B cell (primary cell): ENCODE data around the gene SNX24. TPM values are rescaled to one million over a fixed set of nuclear protein-coding genes. Genes with fewer than 3 reads are reported as not detected.

Source experiments
- ATAC-seq: fragments of 200-7000 bp; cut with Tn5 transposase; one replicate; pipeline ENCODE4 v1.10.0; 2021; ENCODE audit warnings: low read depth, mild to moderate bottlenecking, moderate number of reproducible peaks, moderate library complexity
- CTCF ChIA-PET: fragments of 350-600 bp; sonication (Branson Sonifier 250); formaldehyde crosslinking; loops from one replicate; lab custom pipeline; 2021; ENCODE audit warnings: antibody characterized with exemption, inconsistent platforms; lab: Charles Lee
- POLR2A ChIA-PET: fragments of 350-600 bp; sonication (Branson Sonifier 250); formaldehyde crosslinking; loops from one replicate; lab custom pipeline; 2021; ENCODE audit warnings: antibody characterized with exemption; lab: Charles Lee
- DNase-seq: peaks from one replicate; pipeline ENCODE4 v3.0.0; 2013
- H2AFZ ChIP-seq: 2 replicates; pipeline ENCODE4 v1.6.1; 2012; ENCODE audit warnings: mild to moderate bottlenecking, low read depth, low read length; ENCODE audit not compliant: insufficient read depth, poor library complexity, severe bottlenecking
- H3K27ac ChIP-seq, 2 donors: 1 replicate in 1 of 2; 2 replicates in 1 of 2; pipeline ENCODE4 v1.5.1; 2012 to 2013; ENCODE audit warnings: low read length in 2 of 2, mild to moderate bottlenecking in 2 of 2, moderate library complexity in 1 of 2
- H3K27me3 ChIP-seq, 4 experiments: fragments of 200-600 bp in 1 of 4; sonication (generic) in 1 of 4; replicated peaks in 1 of 4; 1 replicate in 2 of 4; 2 replicates in 2 of 4; pipeline versions ENCODE4 v1.6.1 to v1.7.0; 2013 to 2016; ENCODE audit warnings: low read length in 3 of 4, mild to moderate bottlenecking in 2 of 4, mixed read lengths in 1 of 4, moderate library complexity in 1 of 4; ENCODE audit not compliant: insufficient read depth in 4 of 4, control insufficient read depth in 3 of 4; ENCODE audit errors: control extremely low read depth in 1 of 4
- H3K36me3 ChIP-seq, 2 experiments: replicated peaks in 1 of 2; 1 replicate in 1 of 2; 2 replicates in 1 of 2; pipeline versions ENCODE4 v1.6.1 to v1.7.1; 2013; ENCODE audit warnings: low read length in 1 of 2; ENCODE audit not compliant: insufficient read depth in 2 of 2, control insufficient read depth in 1 of 2; ENCODE audit errors: control extremely low read depth in 1 of 2, extremely low read depth in 1 of 2
- H3K4me1 ChIP-seq, 2 donors: fragments of 200-600 bp in 1 of 2; sonication (generic) in 1 of 2; 1 replicate in 1 of 2; 2 replicates in 1 of 2; pipeline versions ENCODE4 v1.5.1 to v1.6.1; 2013 to 2017; ENCODE audit warnings: low read length in 2 of 2; ENCODE audit not compliant: control insufficient read depth in 2 of 2, insufficient read depth in 2 of 2
- H3K4me2 ChIP-seq: replicated peaks from 2 replicates; pipeline ENCODE3; 2012; ENCODE audit warnings: mild to moderate bottlenecking, low read depth, low read length; ENCODE audit not compliant: poor library complexity, severe bottlenecking
- H3K4me3 ChIP-seq, 5 experiments: fragments of 200-600 bp in 1 of 5; sonication (generic) in 1 of 5; 1 replicate in 3 of 5; 2 replicates in 2 of 5; pipeline versions ENCODE4 v1.5.1 to v1.7.0; 2011 to 2016; ENCODE audit warnings: low read length in 4 of 5, mild to moderate bottlenecking in 4 of 5, low read depth in 2 of 5, control low read depth in 1 of 5, moderate library complexity in 1 of 5; ENCODE audit not compliant: insufficient read depth in 1 of 5; ENCODE audit errors: control extremely low read depth in 1 of 5, extremely low read depth in 1 of 5
- H3K79me2 ChIP-seq: fragments of 200-600 bp; sonication (generic); one replicate; pipeline ENCODE4 v1.6.0; 2016; ENCODE audit warnings: low read length; ENCODE audit not compliant: control insufficient read depth, insufficient read depth
- H3K9ac ChIP-seq: fragments of 200-600 bp; sonication (generic); 2 replicates; pipeline ENCODE4 v1.6.1; 2017; ENCODE audit warnings: mild to moderate bottlenecking, low read length, moderate library complexity
- H3K9me3 ChIP-seq, 3 donors: one replicate each; pipeline versions ENCODE4 v1.6.1 to v1.7.1; 2013; ENCODE audit warnings: low read length in 2 of 3; ENCODE audit not compliant: control insufficient read depth in 2 of 3, insufficient read depth in 1 of 3; ENCODE audit errors: control extremely low read depth in 1 of 3
- H4K20me1 ChIP-seq: 2 replicates; pipeline ENCODE4 v1.6.0; 2012; ENCODE audit warnings: mild to moderate bottlenecking, low read length; ENCODE audit not compliant: insufficient read depth, control insufficient read depth, poor library complexity, severe bottlenecking
- H3K27ac Mint-ChIP-seq: one replicate; pipeline ENCODE4 v1.8.0; 2021; ENCODE audit warnings: mixed read lengths
- H3K27me3 Mint-ChIP-seq: one replicate; pipeline ENCODE4 v1.8.0; 2021; ENCODE audit warnings: mixed read lengths
- H3K4me1 Mint-ChIP-seq: one replicate; pipeline ENCODE4 v1.8.0; 2021; ENCODE audit warnings: mixed read lengths
- H3K4me3 Mint-ChIP-seq: one replicate; pipeline ENCODE4 v1.8.0; 2021; ENCODE audit warnings: mixed read lengths
- H3K9me3 Mint-ChIP-seq: one replicate; pipeline ENCODE4 v1.8.0; 2022; ENCODE audit warnings: mixed read lengths; ENCODE audit not compliant: insufficient read depth
- EZH2 ChIP-seq: IDR thresholded peaks from 2 replicates; pipeline ENCODE4 v1.6.1; 2012; ENCODE audit warnings: borderline replicate concordance, low read depth, mild to moderate bottlenecking, moderate library complexity, low read length; ENCODE audit not compliant: insufficient read depth, poor library complexity, severe bottlenecking
- WGBS: methylation state at CpG from one replicate; pipeline ENCODE4 v1.1.5; 2013; ENCODE audit warnings: missing lambda C conversion rate; ENCODE audit not compliant: insufficient coverage; 5-methylcytosine and 5-hydroxymethylcytosine counted together
- intact Hi-C: fragments of 100-400 bp; cut with micrococcal nuclease; formaldehyde crosslinking; loops from one replicate; pipeline ENCODE4 v1.10.0; 2022
- polyA plus RNA-seq: library from polyadenylated mRNA; depleted of rRNA; stranded (reverse); fragments of >200 nt; gene quantifications from 2 replicates; pipeline ENCODE4 v1.2.3, GENCODE V29; 2012
- total RNA-seq, 2 donors: library from RNA; stranded (reverse); fragments of 120-200 nt in 1 of 2; gene quantifications; 1 replicate in 1 of 2; 2 replicates in 1 of 2; pipeline versions ENCODE4 v1.2.3 to v1.2.4, GENCODE V29; 2013 to 2022
- TF ChIP-seq, protein P1 (sequence below): fragments of 200-600 bp; IDR thresholded peaks from one replicate; pipeline ENCODE4 v1.8.0; 2022; ENCODE audit warnings: antibody characterized with exemption, mild to moderate bottlenecking

Gene SNX24
- total and polyA plus RNA-seq, 2 donors (not counting 1 experiment from before 2014, with no cell fraction given): 1.1 to 9.3 TPM

DNA sequence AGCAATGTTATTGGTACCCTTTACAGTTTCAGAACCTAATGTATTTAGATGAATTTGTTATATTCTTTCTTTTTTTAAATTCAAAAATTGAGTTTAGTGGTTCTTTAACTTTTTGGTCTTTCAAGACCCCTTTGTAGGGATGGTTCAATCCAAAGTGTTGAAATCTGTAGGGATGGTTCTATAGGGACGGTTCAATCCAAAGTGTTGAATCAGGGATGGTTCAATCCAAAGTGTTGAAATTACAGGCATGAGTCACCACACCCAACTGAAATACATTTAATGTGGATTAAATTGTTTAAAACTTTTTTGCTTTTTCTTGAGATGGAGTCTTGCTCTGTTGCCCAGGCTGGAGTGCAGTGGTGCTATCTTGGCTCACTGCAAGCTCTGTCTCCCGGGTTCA is 39.9 kb upstream of the SNX24 start:
- no CpG with 5 or more reads among the region's 2 CpGs for WGBS
- ATAC-seq (no peak), DNase-seq (no peak)
- Histone ChIP-seq H3K4me2 (no peak overlapping the region), H3K27ac (no peak overlapping the region), H3K27me3 (no peaks in the 10 kb centered on the region), H3K36me3 (peaks cover 14 to 92% of the 10 kb centered on the region in 2 experiments), H3K9ac (no peak overlapping the region), H3K9me3 (no peaks in the 10 kb centered on the region), H2AFZ (no peak overlapping the region), H4K20me1 (peaks cover 82% of the 10 kb centered on the region), H3K4me1 (no peaks in the 10 kb centered on the region), H3K4me3 (no peak overlapping the region), H3K79me2 (peaks cover 92% of the 10 kb centered on the region)
- peaks cover 12% of the 10 kb centered on the region for H3K4me1 Mint-ChIP-seq
- no peak for TF ChIP-seq EZH2
- TF ChIP-seq, protein P1, sequence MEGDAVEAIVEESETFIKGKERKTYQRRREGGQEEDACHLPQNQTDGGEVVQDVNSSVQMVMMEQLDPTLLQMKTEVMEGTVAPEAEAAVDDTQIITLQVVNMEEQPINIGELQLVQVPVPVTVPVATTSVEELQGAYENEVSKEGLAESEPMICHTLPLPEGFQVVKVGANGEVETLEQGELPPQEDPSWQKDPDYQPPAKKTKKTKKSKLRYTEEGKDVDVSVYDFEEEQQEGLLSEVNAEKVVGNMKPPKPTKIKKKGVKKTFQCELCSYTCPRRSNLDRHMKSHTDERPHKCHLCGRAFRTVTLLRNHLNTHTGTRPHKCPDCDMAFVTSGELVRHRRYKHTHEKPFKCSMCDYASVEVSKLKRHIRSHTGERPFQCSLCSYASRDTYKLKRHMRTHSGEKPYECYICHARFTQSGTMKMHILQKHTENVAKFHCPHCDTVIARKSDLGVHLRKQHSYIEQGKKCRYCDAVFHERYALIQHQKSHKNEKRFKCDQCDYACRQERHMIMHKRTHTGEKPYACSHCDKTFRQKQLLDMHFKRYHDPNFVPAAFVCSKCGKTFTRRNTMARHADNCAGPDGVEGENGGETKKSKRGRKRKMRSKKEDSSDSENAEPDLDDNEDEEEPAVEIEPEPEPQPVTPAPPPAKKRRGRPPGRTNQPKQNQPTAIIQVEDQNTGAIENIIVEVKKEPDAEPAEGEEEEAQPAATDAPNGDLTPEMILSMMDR: no peak
- intact Hi-C loops: loop anchor here (2.0 kb wide), 1 partner anchor 289 kb away; no protein-coding TSS in a partner anchor
- H3K9me3 Mint-ChIP-seq: no peaks in the 10 kb centered on the region
- H3K27me3 Mint-ChIP-seq: no peaks in the 10 kb centered on the region
- no peak overlapping the region for H3K4me3 Mint-ChIP-seq
- H3K27ac Mint-ChIP-seq: no peak overlapping the region
- CTCF ChIA-PET: interaction anchor here (0.6 to 1.6 kb wide), 2 partner anchors 15 to 101 kb away, joined by 3 read pairs; no protein-coding TSS in a partner anchor
- POLR2A ChIA-PET: no interaction called here

GRCh38 chr5:122810405-122810804 is 35.0 kb upstream of the SNX24 start:
- Histone ChIP-seq H3K9ac (no peak overlapping the region), H3K36me3 (peaks cover 16 to 75% of the 10 kb centered on the region in 2 experiments), H3K4me1 (no peaks in the 10 kb centered on the region), H3K79me2 (peaks cover 54% of the 10 kb centered on the region), H3K4me3 (no peak overlapping the region), H3K4me2 (no peak overlapping the region), H3K27me3 (no peaks in the 10 kb centered on the region), H3K9me3 (no peaks in the 10 kb centered on the region), H3K27ac (no peak overlapping the region), H2AFZ (no peak overlapping the region), H4K20me1 (peaks cover 70% of the 10 kb centered on the region)
- TF ChIP-seq EZH2: no peak
- TF ChIP-seq, protein P1: no peak
- Mint-ChIP-seq H3K27me3 (no peaks in the 10 kb centered on the region), H3K4me1 (peaks cover 5% of the 10 kb centered on the region), H3K4me3 (no peak overlapping the region), H3K9me3 (no peaks in the 10 kb centered on the region), H3K27ac (no peak overlapping the region)
- intact Hi-C loops: no loop called here
- DNase-seq (no peak), ATAC-seq (no peak)
- WGBS: no CpG with 5 or more reads among the region's 2 CpGs
- CTCF ChIA-PET: interaction anchor here (0.6 kb wide), 1 partner anchor 860 kb away, joined by 3 read pairs; no protein-coding TSS in a partner anchor
- POLR2A ChIA-PET: no interaction called here
